Thoracic aorta (tissue), 2 donors: ENCODE measurements around the gene ZDHHC23. TPM values are rescaled to one million over a fixed set of nuclear protein-coding genes. Genes with fewer than 3 reads are reported as not detected.

ENCODE experiments used
- ATAC-seq: fragments of 150-250 bp; one replicate; pipeline ENCODE4 v1.8.0; 2017; ENCODE audit warnings: low read depth; ENCODE audit not compliant: insufficient number of reproducible peaks, low FRiP score
- DNase-seq: peaks from one replicate; pipeline ENCODE4 v3.0.0-alpha.2; 2020; ENCODE audit warnings: low spot score
- H3K27ac ChIP-seq, 2 donors: fragments of 200-600 bp; sonication (generic); 1 replicate in 1 of 2; 2 replicates in 1 of 2; pipeline ENCODE4 v1.5.1; 2016; ENCODE audit warnings: mild to moderate bottlenecking in 2 of 2, moderate library complexity in 2 of 2
- H3K27me3 ChIP-seq: fragments of 200-600 bp; sonication (generic); replicated peaks from 2 replicates; pipeline ENCODE4 v1.6.0; 2016; ENCODE audit warnings: mild to moderate bottlenecking; ENCODE audit not compliant: insufficient read depth
- H3K36me3 ChIP-seq: fragments of 200-600 bp; sonication (generic); one replicate; pipeline ENCODE4 v1.5.1; 2016
- H3K4me1 ChIP-seq, 2 donors: fragments of 200-600 bp; sonication (generic); 1 replicate in 1 of 2; 2 replicates in 1 of 2; pipeline versions ENCODE4 v1.5.1 to v1.6.0; 2016; ENCODE audit warnings: low read depth in 2 of 2, mild to moderate bottlenecking in 1 of 2; ENCODE audit not compliant: control insufficient read depth in 1 of 2
- H3K4me3 ChIP-seq: fragments of 200-600 bp; sonication (generic); 2 replicates; pipeline ENCODE4 v1.5.1; 2016; ENCODE audit warnings: mild to moderate bottlenecking
- H3K9me3 ChIP-seq: fragments of 200-600 bp; sonication (generic); 2 replicates; pipeline ENCODE4 v1.5.1; 2016
- CTCF ChIP-seq: fragments of 200-600 bp; sonication (generic); IDR thresholded peaks from one replicate; pipeline ENCODE4 v1.5.1; 2019; ENCODE audit warnings: antibody characterized with exemption
- total RNA-seq, 2 donors: library from RNA; depleted of rRNA; stranded (reverse); fragments of >200 nt; gene quantifications; one replicate each; pipeline versions ENCODE4 v1.1.0 to v1.2.3, GENCODE V29; 2016

The ZDHHC23 gene
- total RNA-seq, 2 donors from 2014 or later: 6.3 to 13.1 TPM

- DNase-seq (no peak), ATAC-seq (no peak)
- H3K36me3 ChIP-seq: no peaks in the 10 kb centered on the region
- no peak overlapping the region for H3K4me3 ChIP-seq
- no peaks in the 10 kb centered on the region for H3K27me3 ChIP-seq
- no peak for TF ChIP-seq CTCF
- no peak overlapping the region for H3K27ac ChIP-seq
- no peaks in the 10 kb centered on the region for H3K9me3 ChIP-seq
- peaks cover 0 to 5% of the 10 kb centered on the region in 2 donors for H3K4me1 ChIP-seq
These were observed 5.1 kb downstream of the ZDHHC23 start for GRCh38 chr3:113952921-113953320.

- no peaks in the 10 kb centered on the region for H3K36me3 ChIP-seq
- no peak overlapping the region for H3K27ac ChIP-seq
- H3K4me3 ChIP-seq: no peak overlapping the region
- TF ChIP-seq CTCF: no peak
- peaks cover 0 to under 1% of the 10 kb centered on the region in 2 donors for H3K4me1 ChIP-seq
- H3K27me3 ChIP-seq: no peaks in the 10 kb centered on the region
- DNase-seq: no peak
- ATAC-seq: no peak
- no peaks in the 10 kb centered on the region for H3K9me3 ChIP-seq
These were observed 5.9 kb downstream of the ZDHHC23 start for GRCh38 chr3:113953677-113954076.

GRCh38 chr3:113954091-113954685, 6.4 kb downstream of the ZDHHC23 start:
- DNase-seq (no peak), ATAC-seq (no peak)
- no peak overlapping the region for H3K4me3 ChIP-seq
- no peak for TF ChIP-seq CTCF
- no peaks in the 10 kb centered on the region for H3K36me3 ChIP-seq
- H3K9me3 ChIP-seq: no peaks in the 10 kb centered on the region
- no peaks in the 10 kb centered on the region for H3K27me3 ChIP-seq
- H3K27ac ChIP-seq: no peak overlapping the region
- no peaks in the 10 kb centered on the region for H3K4me1 ChIP-seq

- DNase-seq (no peak), ATAC-seq (no peak)
- Histone ChIP-seq H3K4me3 (no peak overlapping the region), H3K36me3 (no peaks in the 10 kb centered on the region), H3K9me3 (no peaks in the 10 kb centered on the region), H3K27ac (no peak overlapping the region), H3K27me3 (no peaks in the 10 kb centered on the region), H3K4me1 (no peaks in the 10 kb centered on the region)
- TF ChIP-seq CTCF: no peak
These were observed 16.1 kb downstream of the ZDHHC23 start for GRCh38 chr3:113963879-113964278.

- no peak for ATAC-seq
- no peak for DNase-seq
- no peaks in the 10 kb centered on the region for H3K9me3 ChIP-seq
- no peak overlapping the region for H3K27ac ChIP-seq
- no peak for TF ChIP-seq CTCF
- no peak overlapping the region for H3K4me3 ChIP-seq
- H3K27me3 ChIP-seq: no peaks in the 10 kb centered on the region
- H3K36me3 ChIP-seq: no peaks in the 10 kb centered on the region
- no peaks in the 10 kb centered on the region for H3K4me1 ChIP-seq
These were observed 18.4 kb downstream of the ZDHHC23 start for GRCh38 chr3:113966172-113966571.
